Measurements from ENCODE around the gene AKAP6. TPM values are rescaled to one million over a fixed set of nuclear protein-coding genes. Genes with fewer than 3 reads are reported as not detected.

AKAP6 gene
- total and polyA plus RNA-seq, 2 of the 8 experiments (the other 6 are each of a cell fraction or from before 2014, with no cell fraction given) = 0.09 to 0.89 TPM

GRCh38 chr14:32846821-32847365 lies 517.8 kb downstream of the AKAP6 start:
- no peak for DNase-seq (ENCODE audit: low read depth in 1 of 2, low spot score in 2 of 2)
- Histone ChIP-seq H4K5ac (ENCODE audit: insufficient read length, low read depth, low read length) (no peak overlapping the region), H3K23me2 (ENCODE audit: low read depth, low read length) (no peaks in the 10 kb centered on the region; the same call in 1 of the 2 replicates), H4K91ac (replicated peaks; ENCODE audit: insufficient read length, low read length) (no peak overlapping the region), H3K27ac (ENCODE audit: low read depth, low read length) (no peak overlapping the region), H3K4me2 (ENCODE audit: insufficient read depth in 1 of 2, low read depth in 2 of 2, low read length in 2 of 2) (no peak overlapping the region), H3K9ac (replicated peaks in 1 of 4; ENCODE audit: extremely low read depth in 1 of 4, low read depth in 3 of 4, low read length in 3 of 4) (no peak overlapping the region), H3K18ac (ENCODE audit: extremely low read depth, low read length) (no peak overlapping the region), H2BK15ac (ENCODE audit: low read length) (no peak overlapping the region), H3K79me1 (ENCODE audit: low read depth, low read length) (no peaks in the 10 kb centered on the region), H2AFZ (ENCODE audit: low read length) (no peak overlapping the region), H3K79me2 (ENCODE audit: control insufficient read depth in 1 of 2, insufficient read depth in 2 of 2, low read length in 2 of 2) (no peaks in the 10 kb centered on the region), H2BK120ac (replicated peaks; ENCODE audit: low read depth, low read length) (no peak overlapping the region), H4K8ac (ENCODE audit: extremely low read depth, insufficient read depth, low read length) (no peak overlapping the region), H3K56ac (replicated peaks; ENCODE audit: insufficient read length, low read depth, low read length) (no peak overlapping the region), H3K14ac (ENCODE audit: insufficient read length) (no peak overlapping the region), H2BK5ac (ENCODE audit: low read depth, low read length) (no peak overlapping the region), H3K27me3 (replicated peaks in 1 of 4; ENCODE audit: control insufficient read depth in 3 of 4, extremely low read depth in 1 of 4, insufficient read depth in 3 of 4, low read length in 3 of 4) (no peaks in the 10 kb centered on the region), H3K4me3 (ENCODE audit: extremely low read depth in 1 of 4, insufficient read depth in 2 of 4, low read depth in 3 of 4, low read length in 4 of 4) (no peak overlapping the region), H3K4me1 (replicated peaks in 1 of 4; ENCODE audit: control insufficient read depth in 3 of 4, insufficient read depth in 4 of 4, low read length in 3 of 4) (no peaks in the 10 kb centered on the region), H3K4ac (replicated peaks; ENCODE audit: insufficient read length, low read depth, low read length) (no peak overlapping the region), H3K9me3 (ENCODE audit: insufficient read depth in 2 of 2, low read depth in 1 of 2, low read length in 1 of 2) (no peaks in the 10 kb centered on the region), H3K23ac (ENCODE audit: insufficient read length) (no peak overlapping the region), H2AK5ac (ENCODE audit: low read depth, low read length) (no peak overlapping the region), H2BK20ac (ENCODE audit: low read length) (no peak overlapping the region), H4K20me1 (replicated peaks in 1 of 2; ENCODE audit: control insufficient read depth in 1 of 2, insufficient read depth in 2 of 2, low read length in 2 of 2) (no peaks in the 10 kb centered on the region), H2BK12ac (ENCODE audit: low read depth, low read length) (no peak overlapping the region), H3K36me3 (ENCODE audit: control insufficient read depth in 2 of 4, insufficient read depth in 4 of 4, low read length in 3 of 4) (no peaks in the 10 kb centered on the region)
- no peak for FAIRE-seq
- ChIA-PET POLR2A (ENCODE audit: partially characterized antibody) (no interaction called here), CTCF (ENCODE audit: partially characterized antibody) (no interaction called here)
- WGBS, 2 experiments (ENCODE audit: extremely low coverage in 1 of 2, insufficient coverage in 1 of 2, insufficient read length in 1 of 2, insufficient replicate concordance in 2 of 2, low coverage in 1 of 2, low lambda C conversion rate in 2 of 2, missing lambda C conversion rate in 1 of 2) = 75% methylated on average over 2 of the region's 2 CpGs; no CpG with 5 or more reads in 1 of the 2 experiments
- no peak for TF ChIP-seq TAF7 (optimal IDR thresholded peaks at IDR 0.05; ENCODE audit: borderline replicate concordance, low read depth, low read length)
- TF ChIP-seq POLR2A (IDR thresholded peaks at IDR 0.05; ENCODE audit: control extremely low read depth in 1 of 2, low read depth in 2 of 2, low read length in 2 of 2) = no peak
- no peak for TF ChIP-seq CTCF (IDR thresholded peaks at IDR 0.05; ENCODE audit: control extremely low read depth in 1 of 3, insufficient read depth in 1 of 3, low read depth in 1 of 3, low read length in 3 of 3)
- no peak for TF ChIP-seq TBP (IDR thresholded peaks at IDR 0.05; ENCODE audit: low read depth, low read length)
- TF ChIP-seq CHD2 (IDR thresholded peaks at IDR 0.05; ENCODE audit: low read length) = no peak
- TF ChIP-seq CBX8 (IDR thresholded peaks at IDR 0.05; ENCODE audit: borderline replicate concordance, low read depth, low read length) = no peak
- no peak for TF ChIP-seq CHD1 (IDR thresholded peaks at IDR 0.05; ENCODE audit: low read depth, low read length)
- no peak for TF ChIP-seq CBX5 (IDR thresholded peaks at IDR 0.05; ENCODE audit: low read depth, low read length)
- no peak for TF ChIP-seq RXRA (IDR thresholded peaks at IDR 0.05; ENCODE audit: insufficient read depth, low read depth, low read length)
- TF ChIP-seq TCF12 (IDR thresholded peaks at IDR 0.05; ENCODE audit: low read depth, low read length) = no peak
